ENCODE measurements around the gene ITGB1BP2. TPM values are rescaled to one million over a fixed set of nuclear protein-coding genes. Genes with fewer than 3 reads are reported as not detected.
"Not testable (repeated sequence)": the region's sequence is repeated elsewhere in the genome, so short reads cannot be mapped to it uniquely, and the experiment has no call there.

ITGB1BP2 gene
- total RNA-seq, 1 donor from 2014 or later: 120 TPM

GRCh38 chrX:71300495-71300894 lies 1.1 kb upstream of the ITGB1BP2 start:
- not testable (repeated sequence) for H3K4me3 ChIP-seq (ENCODE audit: low read length in 3 of 3); H3K27me3 ChIP-seq (ENCODE audit: control insufficient read depth in 3 of 3, insufficient read depth in 3 of 3, low read length in 3 of 3); H3K9me3 ChIP-seq (ENCODE audit: control insufficient read depth in 3 of 3, low read length in 3 of 3); H3K27ac ChIP-seq (ENCODE audit: low read depth, low read length); H3K9ac ChIP-seq (ENCODE audit: low read depth in 1 of 3, low read length in 3 of 3)
- Histone ChIP-seq H3K4me1 (ENCODE audit: control insufficient read depth in 3 of 3, insufficient read depth in 3 of 3, low read length in 3 of 3) (peaks cover 14 to 18% (median 17%) of the 10 kb centered on the region in 3 donors), H3K36me3 (ENCODE audit: control insufficient read depth in 3 of 3, insufficient read depth in 3 of 3, low read length in 3 of 3) (peaks cover 21 to 42% (median 30%) of the 10 kb centered on the region in 3 donors)

- H3K27ac ChIP-seq (ENCODE audit: low read depth, low read length): peak overlapping the region; percentile 87
- no peaks in the 10 kb centered on the region for H3K27me3 ChIP-seq (ENCODE audit: control insufficient read depth in 3 of 3, insufficient read depth in 3 of 3, low read length in 3 of 3)
- H3K4me3 ChIP-seq (ENCODE audit: low read length in 3 of 3): peak overlapping the region; percentile 56 to 74 (median 69)
- peaks cover 17 to 27% (median 19%) of the 10 kb centered on the region in 3 donors for H3K36me3 ChIP-seq (ENCODE audit: control insufficient read depth in 3 of 3, insufficient read depth in 3 of 3, low read length in 3 of 3)
- peak overlapping the region; percentile 82 to 84 (median 83) for H3K9ac ChIP-seq (ENCODE audit: low read depth in 1 of 3, low read length in 3 of 3)
- no peaks in the 10 kb centered on the region for H3K9me3 ChIP-seq (ENCODE audit: control insufficient read depth in 3 of 3, low read length in 3 of 3)
- peaks cover 12 to 18% (median 13%) of the 10 kb centered on the region in 3 donors for H3K4me1 ChIP-seq (ENCODE audit: control insufficient read depth in 3 of 3, insufficient read depth in 3 of 3, low read length in 3 of 3)
These were observed 1.1 kb downstream of the ITGB1BP2 start for GRCh38 chrX:71302461-71303213.

- peaks cover 7 to 14% (median 10%) of the 10 kb centered on the region in 3 donors for H3K36me3 ChIP-seq (ENCODE audit: control insufficient read depth in 3 of 3, insufficient read depth in 3 of 3, low read length in 3 of 3)
- no peak overlapping the region for H3K4me3 ChIP-seq (ENCODE audit: low read length in 3 of 3)
- H3K27me3 ChIP-seq (ENCODE audit: control insufficient read depth in 3 of 3, insufficient read depth in 3 of 3, low read length in 3 of 3): no peaks in the 10 kb centered on the region
- no peak overlapping the region for H3K9ac ChIP-seq (ENCODE audit: low read depth in 1 of 3, low read length in 3 of 3)
- H3K27ac ChIP-seq (ENCODE audit: low read depth, low read length): no peak overlapping the region
- H3K4me1 ChIP-seq (ENCODE audit: control insufficient read depth in 3 of 3, insufficient read depth in 3 of 3, low read length in 3 of 3): peaks cover 6 to 11% (median 8%) of the 10 kb centered on the region in 3 donors
- no peaks in the 10 kb centered on the region for H3K9me3 ChIP-seq (ENCODE audit: control insufficient read depth in 3 of 3, low read length in 3 of 3)
These were observed 3.0 kb downstream of the ITGB1BP2 start for GRCh38 chrX:71304561-71304960.

GRCh38 chrX:71315917-71316316 lies 14.4 kb downstream of the ITGB1BP2 start:
- no peaks in the 10 kb centered on the region for H3K36me3 ChIP-seq (ENCODE audit: control insufficient read depth in 3 of 3, insufficient read depth in 3 of 3, low read length in 3 of 3)
- H3K4me3 ChIP-seq (ENCODE audit: low read length in 3 of 3): no peak overlapping the region
- no peaks in the 10 kb centered on the region for H3K9me3 ChIP-seq (ENCODE audit: control insufficient read depth in 3 of 3, low read length in 3 of 3)
- H3K27me3 ChIP-seq (ENCODE audit: control insufficient read depth in 3 of 3, insufficient read depth in 3 of 3, low read length in 3 of 3): no peaks in the 10 kb centered on the region
- H3K27ac ChIP-seq (ENCODE audit: low read depth, low read length): no peak overlapping the region
- no peak overlapping the region for H3K9ac ChIP-seq (ENCODE audit: low read depth in 1 of 3, low read length in 3 of 3)
- H3K4me1 ChIP-seq (ENCODE audit: control insufficient read depth in 3 of 3, insufficient read depth in 3 of 3, low read length in 3 of 3): no peaks in the 10 kb centered on the region

GRCh38 chrX:71316959-71317358 lies 15.4 kb downstream of the ITGB1BP2 start:
- H3K27me3 ChIP-seq (ENCODE audit: control insufficient read depth in 3 of 3, insufficient read depth in 3 of 3, low read length in 3 of 3); H3K9ac ChIP-seq (ENCODE audit: low read depth in 1 of 3, low read length in 3 of 3); H3K36me3 ChIP-seq (ENCODE audit: control insufficient read depth in 3 of 3, insufficient read depth in 3 of 3, low read length in 3 of 3); H3K27ac ChIP-seq (ENCODE audit: low read depth, low read length); H3K4me1 ChIP-seq (ENCODE audit: control insufficient read depth in 3 of 3, insufficient read depth in 3 of 3, low read length in 3 of 3); H3K4me3 ChIP-seq (ENCODE audit: low read length in 3 of 3); H3K9me3 ChIP-seq (ENCODE audit: control insufficient read depth in 3 of 3, low read length in 3 of 3): not testable (repeated sequence)

- Histone ChIP-seq H3K9ac (ENCODE audit: low read depth in 1 of 3, low read length in 3 of 3) (no peak overlapping the region), H3K27ac (ENCODE audit: low read depth, low read length) (no peak overlapping the region), H3K27me3 (ENCODE audit: control insufficient read depth in 3 of 3, insufficient read depth in 3 of 3, low read length in 3 of 3) (no peaks in the 10 kb centered on the region), H3K9me3 (ENCODE audit: control insufficient read depth in 3 of 3, low read length in 3 of 3) (no peaks in the 10 kb centered on the region), H3K36me3 (ENCODE audit: control insufficient read depth in 3 of 3, insufficient read depth in 3 of 3, low read length in 3 of 3) (no peaks in the 10 kb centered on the region), H3K4me1 (ENCODE audit: control insufficient read depth in 3 of 3, insufficient read depth in 3 of 3, low read length in 3 of 3) (no peaks in the 10 kb centered on the region), H3K4me3 (ENCODE audit: low read length in 3 of 3) (no peak overlapping the region)
These were observed 18.6 kb downstream of the ITGB1BP2 start for GRCh38 chrX:71320126-71320525.

GRCh38 chrX:71321731-71322130 lies 20.2 kb downstream of the ITGB1BP2 start:
- no peak overlapping the region for H3K4me3 ChIP-seq (ENCODE audit: low read length in 3 of 3)
- no peak overlapping the region for H3K27ac ChIP-seq (ENCODE audit: low read depth, low read length)
- H3K4me1 ChIP-seq (ENCODE audit: control insufficient read depth in 3 of 3, insufficient read depth in 3 of 3, low read length in 3 of 3): no peaks in the 10 kb centered on the region
- H3K27me3 ChIP-seq (ENCODE audit: control insufficient read depth in 3 of 3, insufficient read depth in 3 of 3, low read length in 3 of 3): no peaks in the 10 kb centered on the region
- H3K9ac ChIP-seq (ENCODE audit: low read depth in 1 of 3, low read length in 3 of 3): no peak overlapping the region
- H3K36me3 ChIP-seq (ENCODE audit: control insufficient read depth in 3 of 3, insufficient read depth in 3 of 3, low read length in 3 of 3): no peaks in the 10 kb centered on the region
- no peaks in the 10 kb centered on the region for H3K9me3 ChIP-seq (ENCODE audit: control insufficient read depth in 3 of 3, low read length in 3 of 3)

- not testable (repeated sequence) for H3K27me3 ChIP-seq (ENCODE audit: control insufficient read depth in 3 of 3, insufficient read depth in 3 of 3, low read length in 3 of 3); H3K27ac ChIP-seq (ENCODE audit: low read depth, low read length); H3K9ac ChIP-seq (ENCODE audit: low read depth in 1 of 3, low read length in 3 of 3); H3K36me3 ChIP-seq (ENCODE audit: control insufficient read depth in 3 of 3, insufficient read depth in 3 of 3, low read length in 3 of 3); H3K4me1 ChIP-seq (ENCODE audit: control insufficient read depth in 3 of 3, insufficient read depth in 3 of 3, low read length in 3 of 3); H3K4me3 ChIP-seq (ENCODE audit: low read length in 3 of 3); H3K9me3 ChIP-seq (ENCODE audit: control insufficient read depth in 3 of 3, low read length in 3 of 3)
These were observed 22.9 kb downstream of the ITGB1BP2 start for GRCh38 chrX:71324452-71324851.

GRCh38 chrX:71326394-71326793 lies 24.8 kb downstream of the ITGB1BP2 start:
- H3K36me3 ChIP-seq (ENCODE audit: control insufficient read depth in 3 of 3, insufficient read depth in 3 of 3, low read length in 3 of 3): no peaks in the 10 kb centered on the region
- no peak overlapping the region for H3K4me3 ChIP-seq (ENCODE audit: low read length in 3 of 3)
- no peak overlapping the region for H3K27ac ChIP-seq (ENCODE audit: low read depth, low read length)
- no peaks in the 10 kb centered on the region for H3K27me3 ChIP-seq (ENCODE audit: control insufficient read depth in 3 of 3, insufficient read depth in 3 of 3, low read length in 3 of 3)
- no peak overlapping the region for H3K9ac ChIP-seq (ENCODE audit: low read depth in 1 of 3, low read length in 3 of 3)
- no peaks in the 10 kb centered on the region for H3K9me3 ChIP-seq (ENCODE audit: control insufficient read depth in 3 of 3, low read length in 3 of 3)
- no peaks in the 10 kb centered on the region for H3K4me1 ChIP-seq (ENCODE audit: control insufficient read depth in 3 of 3, insufficient read depth in 3 of 3, low read length in 3 of 3)

GRCh38 chrX:71349151-71349665 lies 47.7 kb downstream of the ITGB1BP2 start:
- not testable (repeated sequence) for H3K36me3 ChIP-seq (ENCODE audit: control insufficient read depth in 3 of 3, insufficient read depth in 3 of 3, low read length in 3 of 3); H3K9ac ChIP-seq (ENCODE audit: low read depth in 1 of 3, low read length in 3 of 3); H3K4me3 ChIP-seq (ENCODE audit: low read length in 3 of 3); H3K27ac ChIP-seq (ENCODE audit: low read depth, low read length); H3K4me1 ChIP-seq (ENCODE audit: control insufficient read depth in 3 of 3, insufficient read depth in 3 of 3, low read length in 3 of 3); H3K27me3 ChIP-seq (ENCODE audit: control insufficient read depth in 3 of 3, insufficient read depth in 3 of 3, low read length in 3 of 3); H3K9me3 ChIP-seq (ENCODE audit: control insufficient read depth in 3 of 3, low read length in 3 of 3)

Data from skeletal muscle tissue (tissue), 4 donors.